ENCODE measurements around the gene TACC2.

DNA sequence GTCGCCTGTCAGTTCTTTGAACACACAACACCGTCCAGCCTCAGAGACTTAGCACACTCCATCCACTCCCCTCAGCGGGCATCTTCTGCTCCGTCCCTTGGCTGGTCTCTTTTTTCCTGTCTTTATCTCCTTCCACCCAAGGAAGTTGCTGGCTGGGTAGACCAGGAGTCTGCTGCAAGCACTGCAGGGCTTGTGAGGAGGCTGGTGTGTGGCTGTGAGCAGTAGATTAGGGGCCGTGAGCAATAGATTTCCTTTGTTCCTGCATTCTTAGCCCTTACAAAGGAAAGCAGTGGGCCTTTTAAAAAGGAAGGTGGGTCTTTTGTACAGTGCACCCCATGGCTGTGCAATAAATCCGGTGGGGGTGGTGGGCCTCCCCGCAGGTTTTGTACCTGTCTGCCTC is 181.8 kb downstream of the TACC2 start:
- no peak for TF ChIP-seq POLR2AphosphoS5 (IDR thresholded peaks at IDR 0.05)
- TF ChIP-seq, protein P1, sequence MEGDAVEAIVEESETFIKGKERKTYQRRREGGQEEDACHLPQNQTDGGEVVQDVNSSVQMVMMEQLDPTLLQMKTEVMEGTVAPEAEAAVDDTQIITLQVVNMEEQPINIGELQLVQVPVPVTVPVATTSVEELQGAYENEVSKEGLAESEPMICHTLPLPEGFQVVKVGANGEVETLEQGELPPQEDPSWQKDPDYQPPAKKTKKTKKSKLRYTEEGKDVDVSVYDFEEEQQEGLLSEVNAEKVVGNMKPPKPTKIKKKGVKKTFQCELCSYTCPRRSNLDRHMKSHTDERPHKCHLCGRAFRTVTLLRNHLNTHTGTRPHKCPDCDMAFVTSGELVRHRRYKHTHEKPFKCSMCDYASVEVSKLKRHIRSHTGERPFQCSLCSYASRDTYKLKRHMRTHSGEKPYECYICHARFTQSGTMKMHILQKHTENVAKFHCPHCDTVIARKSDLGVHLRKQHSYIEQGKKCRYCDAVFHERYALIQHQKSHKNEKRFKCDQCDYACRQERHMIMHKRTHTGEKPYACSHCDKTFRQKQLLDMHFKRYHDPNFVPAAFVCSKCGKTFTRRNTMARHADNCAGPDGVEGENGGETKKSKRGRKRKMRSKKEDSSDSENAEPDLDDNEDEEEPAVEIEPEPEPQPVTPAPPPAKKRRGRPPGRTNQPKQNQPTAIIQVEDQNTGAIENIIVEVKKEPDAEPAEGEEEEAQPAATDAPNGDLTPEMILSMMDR (IDR thresholded peaks at IDR 0.05): no peak
- no peak for TF ChIP-seq POLR2A (IDR thresholded peaks at IDR 0.05)
